Kidney epithelial cell (primary cell): Measurements from ENCODE around the gene FAM193B. TPM values are rescaled to one million over a fixed set of nuclear protein-coding genes. Genes with fewer than 3 reads are reported as not detected.

Experiments
- DNase-seq: peaks from one replicate; pipeline ENCODE4 v3.0.0-alpha.2; 2010; ENCODE audit warnings: low read depth
- H3K27me3 ChIP-seq: 2 replicates; pipeline ENCODE4 v1.6.0; 2011; ENCODE audit warnings: low read length; ENCODE audit not compliant: control insufficient read depth, insufficient read depth
- H3K36me3 ChIP-seq: 2 replicates; pipeline ENCODE4 v1.5.1; 2011; ENCODE audit warnings: low read length; ENCODE audit not compliant: control insufficient read depth, insufficient read depth
- H3K4me3 ChIP-seq: 2 replicates; pipeline ENCODE4 v1.5.1; 2011; ENCODE audit warnings: low read depth, mild to moderate bottlenecking, control low read depth, low read length
- CTCF ChIP-seq: IDR thresholded peaks from 2 replicates; pipeline ENCODE4 v1.5.1; 2011; ENCODE audit warnings: mild to moderate bottlenecking, moderate library complexity, low read length, control low read depth, inconsistent platforms; ENCODE audit not compliant: insufficient read depth, poor library complexity, severe bottlenecking
- total RNA-seq: library from RNA; depleted of rRNA; stranded (reverse); fragments of >200 nt; gene quantifications from 2 replicates; pipeline ENCODE4 v1.2.3, GENCODE V29; 2015

FAM193B gene
- total RNA-seq, result 21.9 and 29.5 TPM in 2 replicates

- Histone ChIP-seq H3K27me3 (no peaks in the 10 kb centered on the region), H3K36me3 (no peaks in the 10 kb centered on the region), H3K4me3 (peak within 1 kb of the TSS; percentile 86)
- peak; percentile 32 for TF ChIP-seq CTCF
- peak; percentile 41 for DNase-seq
Measured at GRCh38 chr5:177554474-177555111, at the start of gene FAM193B. FAM193B (minus strand) TSS chr5:177554563; CDS start chr5:177554458, 105 bp downstream.

DNA sequence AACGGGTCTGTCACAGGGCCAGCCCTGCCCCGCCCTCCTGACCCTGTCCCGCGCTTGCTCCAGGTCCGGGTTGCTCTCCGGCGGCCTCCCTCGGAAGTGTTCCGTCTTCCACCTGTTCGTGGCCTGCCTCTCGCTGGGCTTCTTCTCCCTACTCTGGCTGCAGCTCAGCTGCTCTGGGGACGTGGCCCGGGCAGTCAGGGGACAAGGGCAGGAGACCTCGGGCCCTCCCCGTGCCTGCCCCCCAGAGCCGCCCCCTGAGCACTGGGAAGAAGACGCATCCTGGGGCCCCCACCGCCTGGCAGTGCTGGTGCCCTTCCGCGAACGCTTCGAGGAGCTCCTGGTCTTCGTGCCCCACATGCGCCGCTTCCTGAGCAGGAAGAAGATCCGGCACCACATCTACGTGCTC is 49.8 kb upstream of the FAM193B start:
- no peak for DNase-seq
- Histone ChIP-seq H3K4me3 (no peak overlapping the region), H3K27me3 (no peaks in the 10 kb centered on the region), H3K36me3 (no peaks in the 10 kb centered on the region)
- no peak for TF ChIP-seq CTCF

DNA sequence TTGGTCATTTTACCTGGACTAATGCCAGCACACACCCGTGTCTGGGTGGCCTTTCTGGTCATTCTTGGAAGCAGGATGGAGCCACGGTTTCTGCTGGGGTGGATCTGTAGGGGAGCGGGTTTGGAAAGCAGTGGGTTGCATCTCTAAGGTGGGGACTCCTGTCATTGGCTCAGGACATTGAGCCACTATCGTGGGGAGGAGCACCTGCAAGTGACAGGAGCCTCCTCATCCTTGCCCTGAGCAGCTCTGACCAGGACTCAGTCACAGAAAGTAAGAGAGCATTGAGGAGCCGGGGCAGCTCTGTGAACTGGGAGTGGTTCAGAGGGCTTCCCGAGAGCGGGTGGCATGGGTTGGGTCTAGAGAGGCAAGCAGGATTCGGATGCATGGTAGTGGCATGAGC is 49.3 kb upstream of the FAM193B start:
- H3K27me3 ChIP-seq, result no peaks in the 10 kb centered on the region
- H3K36me3 ChIP-seq, result no peaks in the 10 kb centered on the region
- no peak for DNase-seq
- TF ChIP-seq CTCF, result no peak
- H3K4me3 ChIP-seq, result no peak overlapping the region

- DNase-seq, result no peak
- Histone ChIP-seq H3K36me3 (no peaks in the 10 kb centered on the region), H3K27me3 (no peaks in the 10 kb centered on the region), H3K4me3 (no peak overlapping the region)
- TF ChIP-seq CTCF, result no peak
Measured at GRCh38 chr5:177602458-177602830, 48.1 kb upstream of the FAM193B start.

DNA sequence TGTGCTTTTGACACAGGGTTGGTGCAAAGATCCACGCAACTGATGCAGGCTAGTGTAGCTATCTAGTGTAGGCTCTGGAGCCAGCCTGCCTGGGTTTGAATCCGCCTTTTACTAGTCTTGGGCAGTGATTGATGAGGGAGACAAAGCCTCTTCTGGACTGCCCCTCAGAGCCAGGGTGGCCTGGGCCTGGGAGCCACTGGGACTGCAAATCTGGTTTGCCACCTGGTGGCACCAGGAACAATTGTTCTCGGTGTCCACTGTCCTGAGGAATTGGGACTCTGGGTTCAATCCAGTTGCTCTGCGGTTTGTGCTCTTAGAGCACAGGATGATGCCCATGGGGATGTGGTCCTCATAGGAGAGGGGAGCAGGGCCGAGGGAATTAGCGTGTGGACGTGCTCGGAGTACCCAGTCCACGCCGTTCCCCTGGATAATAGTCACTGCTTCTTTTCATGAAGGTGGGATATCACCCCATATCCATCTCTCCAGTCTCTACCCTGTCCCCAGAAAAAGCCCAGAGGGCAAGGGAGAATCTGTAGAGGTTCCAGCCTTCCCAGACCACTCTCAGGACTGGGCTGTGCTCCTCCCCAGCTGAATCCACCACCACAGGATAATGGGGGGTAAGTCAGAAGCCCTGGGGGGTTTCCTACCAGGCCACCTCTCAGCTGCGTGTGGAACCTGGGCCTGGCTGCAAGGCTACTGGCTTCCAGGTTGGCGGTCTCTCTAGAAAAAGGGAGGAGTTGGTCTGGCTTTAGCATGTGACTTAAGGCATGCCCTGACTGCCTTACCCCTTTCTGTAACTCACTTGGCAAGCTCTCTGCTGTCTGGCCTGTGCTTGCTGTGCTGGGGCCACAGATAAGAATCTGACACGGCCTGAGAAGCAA is 47.5 kb upstream of the FAM193B start:
- DNase-seq, result no peak
- H3K4me3 ChIP-seq, result no peak overlapping the region
- no peaks in the 10 kb centered on the region for H3K36me3 ChIP-seq
- peak; percentile 12 for TF ChIP-seq CTCF
- H3K27me3 ChIP-seq, result no peaks in the 10 kb centered on the region
